Smooth muscle cell (in vitro differentiated cells): ENCODE measurements around the gene SLC26A6. TPM values are rescaled to one million over a fixed set of nuclear protein-coding genes. Genes with fewer than 3 reads are reported as not detected.

Experiments
- DNase-seq: peaks from one replicate; lab custom pipeline; 2025; ENCODE audit not compliant: unreplicated experiment; lab: John Stamatoyannopoulos, UW
- H2AFZ ChIP-seq: fragments of 200-600 bp; sonication (generic); 2 replicates; pipeline ENCODE4 v1.6.0; 2016; ENCODE audit warnings: antibody characterized with exemption, low read depth, mild to moderate bottlenecking
- H3F3A ChIP-seq: fragments of 200-600 bp; sonication (generic); 2 replicates; pipeline ENCODE4 v1.6.0; 2017; ENCODE audit warnings: antibody characterized with exemption, low read depth
- H3K27ac ChIP-seq: fragments of 200-600 bp; sonication (generic); 2 replicates; pipeline ENCODE4 v1.5.1; 2016; ENCODE audit warnings: low read depth, mild to moderate bottlenecking
- H3K27me3 ChIP-seq: fragments of 200-600 bp; sonication (generic); 2 replicates; pipeline ENCODE4 v1.6.1; 2016; ENCODE audit warnings: low read depth, mild to moderate bottlenecking
- H3K36me3 ChIP-seq: fragments of 200-600 bp; sonication (generic); 2 replicates; pipeline ENCODE4 v1.5.1; 2016; ENCODE audit warnings: low read depth
- H3K4me1 ChIP-seq: fragments of 200-600 bp; sonication (generic); 2 replicates; pipeline ENCODE4 v1.5.1; 2016; ENCODE audit warnings: low read depth
- H3K4me2 ChIP-seq: fragments of 200-600 bp; sonication (generic); 2 replicates; pipeline ENCODE4 v1.6.0; 2016; ENCODE audit warnings: mild to moderate bottlenecking
- H3K4me3 ChIP-seq: fragments of 200-600 bp; sonication (generic); 2 replicates; pipeline ENCODE4 v1.5.1; 2016; ENCODE audit warnings: mild to moderate bottlenecking
- H3K79me2 ChIP-seq: fragments of 200-600 bp; sonication (generic); 2 replicates; pipeline ENCODE4 v1.6.0; 2016; ENCODE audit warnings: low read depth, mild to moderate bottlenecking
- H3K9ac ChIP-seq: fragments of 200-600 bp; sonication (generic); 2 replicates; pipeline ENCODE4 v1.6.0; 2016; ENCODE audit warnings: low read depth
- H3K9me3 ChIP-seq: fragments of 200-600 bp; sonication (generic); replicated peaks from 2 replicates; pipeline ENCODE4 v1.5.1; 2016; ENCODE audit warnings: low read depth
- H4K20me1 ChIP-seq: fragments of 200-600 bp; sonication (generic); 2 replicates; pipeline ENCODE4 v1.6.0; 2016; ENCODE audit warnings: low read depth
- WGBS: methylation state at CpG from one replicate; pipeline ENCODE4 v1.1.7; 2016; ENCODE audit warnings: low lambda C conversion rate; 5-methylcytosine and 5-hydroxymethylcytosine counted together
- polyA plus RNA-seq: library from polyadenylated mRNA; unstranded; fragments of >200 nt; fragmentation: Nextera tagmentation; extraction: Ambion mirVana; gene quantifications from 2 replicates; pipeline ENCODE4 v1.2.1, GENCODE V29; 2016
- total RNA-seq: library from RNA; depleted of rRNA; stranded (reverse); fragments of >200 nt; gene quantifications from 2 replicates; pipeline ENCODE4 v1.2.3, GENCODE V29; 2014
- TF ChIP-seq, protein P1 (sequence below): fragments of 200-600 bp; sonication (generic); IDR thresholded peaks from 2 replicates; pipeline ENCODE4 v1.5.1; 2017; ENCODE audit warnings: borderline replicate concordance, mild to moderate bottlenecking, antibody characterized with exemption; ENCODE audit not compliant: insufficient read depth, poor library complexity, severe bottlenecking

Gene SLC26A6
- total and polyA plus RNA-seq, 2 experiments from 2014 or later, result 28.4 to 34.8 TPM

DNA sequence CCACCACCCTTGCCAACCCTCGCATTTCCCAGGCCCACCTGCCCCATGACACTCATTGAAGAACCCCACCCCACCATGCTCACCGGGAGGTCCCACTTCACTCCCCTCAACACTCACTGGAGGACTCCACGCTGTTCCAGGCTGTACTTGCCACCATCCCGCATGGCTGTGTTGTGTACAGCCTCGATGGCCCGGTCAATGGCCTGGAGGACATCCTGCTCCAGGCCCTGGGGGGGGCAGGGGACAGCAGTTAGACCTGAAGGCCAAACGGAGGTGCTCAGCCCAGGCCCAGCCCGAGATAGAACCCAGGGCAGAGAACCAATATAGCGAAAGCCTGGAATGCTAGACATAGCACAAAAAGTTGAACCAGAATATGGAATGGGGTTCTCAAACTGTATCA, 47.5 kb upstream of the SLC26A6 start:
- no peak overlapping the region for H3K27ac ChIP-seq
- H3K79me2 ChIP-seq, result peaks cover 12% of the 10 kb centered on the region
- H3K4me1 ChIP-seq, result peaks cover 11% of the 10 kb centered on the region
- H2AFZ ChIP-seq, result no peak overlapping the region
- no peak overlapping the region for H3K4me2 ChIP-seq
- H3F3A ChIP-seq, result peaks cover 11% of the 10 kb centered on the region
- no peak overlapping the region for H3K9ac ChIP-seq
- H3K9me3 ChIP-seq, result no peaks in the 10 kb centered on the region
- 98% methylated on average over 9 of the region's 9 CpGs for WGBS
- TF ChIP-seq, protein P1, sequence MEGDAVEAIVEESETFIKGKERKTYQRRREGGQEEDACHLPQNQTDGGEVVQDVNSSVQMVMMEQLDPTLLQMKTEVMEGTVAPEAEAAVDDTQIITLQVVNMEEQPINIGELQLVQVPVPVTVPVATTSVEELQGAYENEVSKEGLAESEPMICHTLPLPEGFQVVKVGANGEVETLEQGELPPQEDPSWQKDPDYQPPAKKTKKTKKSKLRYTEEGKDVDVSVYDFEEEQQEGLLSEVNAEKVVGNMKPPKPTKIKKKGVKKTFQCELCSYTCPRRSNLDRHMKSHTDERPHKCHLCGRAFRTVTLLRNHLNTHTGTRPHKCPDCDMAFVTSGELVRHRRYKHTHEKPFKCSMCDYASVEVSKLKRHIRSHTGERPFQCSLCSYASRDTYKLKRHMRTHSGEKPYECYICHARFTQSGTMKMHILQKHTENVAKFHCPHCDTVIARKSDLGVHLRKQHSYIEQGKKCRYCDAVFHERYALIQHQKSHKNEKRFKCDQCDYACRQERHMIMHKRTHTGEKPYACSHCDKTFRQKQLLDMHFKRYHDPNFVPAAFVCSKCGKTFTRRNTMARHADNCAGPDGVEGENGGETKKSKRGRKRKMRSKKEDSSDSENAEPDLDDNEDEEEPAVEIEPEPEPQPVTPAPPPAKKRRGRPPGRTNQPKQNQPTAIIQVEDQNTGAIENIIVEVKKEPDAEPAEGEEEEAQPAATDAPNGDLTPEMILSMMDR, result no peak
- H3K4me3 ChIP-seq, result no peak overlapping the region
- peaks cover 11% of the 10 kb centered on the region for H4K20me1 ChIP-seq
- no peaks in the 10 kb centered on the region for H3K36me3 ChIP-seq
- no peak for DNase-seq
- H3K27me3 ChIP-seq, result no peaks in the 10 kb centered on the region

DNA sequence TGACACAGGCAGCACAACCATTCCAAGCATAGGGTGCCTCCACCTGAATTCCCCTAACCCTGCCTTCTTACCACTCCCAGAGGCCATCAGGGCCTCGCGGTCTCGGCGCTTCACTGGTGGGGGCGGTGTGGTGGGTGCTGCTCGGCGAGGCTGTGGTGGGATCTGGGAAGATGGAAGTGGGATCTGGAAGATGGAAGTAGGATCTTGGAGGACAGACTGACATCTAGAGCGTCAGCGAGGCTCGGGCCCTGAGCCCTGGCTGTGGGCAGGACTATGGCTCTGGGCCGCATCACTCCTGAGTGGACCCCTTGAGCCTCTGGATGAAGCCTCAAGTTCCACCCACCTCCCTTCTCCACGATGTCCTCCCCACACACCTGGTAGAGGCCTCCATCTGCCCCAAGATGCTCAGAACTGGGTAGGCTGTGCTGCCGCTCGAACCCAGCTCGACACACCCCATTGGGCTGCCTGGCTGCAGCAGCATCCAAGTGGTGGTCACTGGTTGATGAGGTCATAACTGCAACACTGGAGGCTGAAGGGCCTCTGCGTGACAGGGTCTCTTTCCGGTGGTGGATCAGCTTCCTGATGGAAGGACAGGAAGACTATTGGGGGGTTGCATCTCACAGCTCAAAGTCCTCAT, 46.8 kb upstream of the SLC26A6 start:
- Histone ChIP-seq H3F3A (peaks cover 5% of the 10 kb centered on the region), H3K9ac (no peak overlapping the region), H3K27ac (no peak overlapping the region), H3K36me3 (no peaks in the 10 kb centered on the region), H4K20me1 (peaks cover 8% of the 10 kb centered on the region), H3K4me2 (no peak overlapping the region), H3K79me2 (peaks cover 12% of the 10 kb centered on the region), H3K4me1 (peaks cover 11% of the 10 kb centered on the region), H2AFZ (no peak overlapping the region), H3K9me3 (no peaks in the 10 kb centered on the region), H3K27me3 (no peaks in the 10 kb centered on the region), H3K4me3 (no peak overlapping the region)
- no peak for DNase-seq
- WGBS, result 97% methylated on average over 16 of the region's 17 CpGs
- TF ChIP-seq, protein P1, result no peak

DNA sequence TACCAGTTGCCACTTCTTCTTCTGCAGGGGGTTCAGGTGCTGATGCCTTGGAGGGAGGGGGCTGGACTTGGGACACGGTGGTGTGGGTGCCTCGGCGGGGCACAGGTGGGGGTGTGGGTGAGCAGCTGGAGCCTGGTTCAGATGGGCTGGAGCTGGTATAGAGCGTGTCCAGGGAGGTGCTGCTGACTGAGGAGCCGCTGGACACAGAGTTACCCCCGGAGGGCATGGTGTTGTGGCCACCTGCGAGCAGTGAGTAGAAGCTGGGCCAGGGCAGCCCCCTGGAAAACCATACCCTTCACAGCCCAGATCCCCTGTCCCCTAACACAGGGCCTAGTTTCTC, 46.2 kb upstream of the SLC26A6 start:
- no peak overlapping the region for H3K4me2 ChIP-seq
- H3K27me3 ChIP-seq, result no peaks in the 10 kb centered on the region
- no peak for DNase-seq
- no peaks in the 10 kb centered on the region for H3K9me3 ChIP-seq
- no peak overlapping the region for H3K4me3 ChIP-seq
- no peak overlapping the region for H3K27ac ChIP-seq
- no peak overlapping the region for H3K9ac ChIP-seq
- no peaks in the 10 kb centered on the region for H3K36me3 ChIP-seq
- TF ChIP-seq, protein P1, result no peak
- peaks cover 11% of the 10 kb centered on the region for H3K4me1 ChIP-seq
- H3K79me2 ChIP-seq, result peaks cover 12% of the 10 kb centered on the region
- peaks cover 8% of the 10 kb centered on the region for H4K20me1 ChIP-seq
- peaks cover 1% of the 10 kb centered on the region for H3F3A ChIP-seq
- H2AFZ ChIP-seq, result no peak overlapping the region
- 98% methylated on average over 6 of the region's 7 CpGs for WGBS
